HFFc6 (cell line): ENCODE data around the gene IL31RA. TPM values are rescaled to one million over a fixed set of nuclear protein-coding genes. Genes with fewer than 3 reads are reported as not detected.

ENCODE experiments used
- DNase-seq: peaks from one replicate; pipeline ENCODE4 v3.0.0-alpha.2; 2018
- H3K27ac Mint-ChIP-seq: 2 replicates; pipeline ENCODE4 v1.8.0; 2020; ENCODE audit warnings: mild to moderate bottlenecking, mixed read lengths
- H3K27me3 Mint-ChIP-seq: 2 replicates; pipeline ENCODE4 v1.8.0; 2021; ENCODE audit warnings: mild to moderate bottlenecking, moderate library complexity, mixed read lengths; ENCODE audit not compliant: insufficient read depth
- H3K36me3 Mint-ChIP-seq: 2 replicates; pipeline ENCODE4 v1.8.0; 2021; ENCODE audit warnings: low read depth, mixed read lengths
- H3K4me1 Mint-ChIP-seq: 2 replicates; pipeline ENCODE4 v1.8.0; 2020; ENCODE audit warnings: low read depth, mixed read lengths
- H3K4me3 Mint-ChIP-seq: 2 replicates; pipeline ENCODE4 v1.8.0; 2020; ENCODE audit warnings: mild to moderate bottlenecking, moderate library complexity, mixed read lengths
- H3K9me3 Mint-ChIP-seq: 2 replicates; pipeline ENCODE4 v1.8.0; 2020; ENCODE audit warnings: mild to moderate bottlenecking, mixed read lengths
- CTCF ChIP-seq: fragments of 200-600 bp; sonication (generic); IDR thresholded peaks from 2 replicates; pipeline ENCODE4 v1.5.0; 2021; ENCODE audit warnings: antibody characterized with exemption, mild to moderate bottlenecking
- total RNA-seq, 6 experiments: library from RNA; stranded (reverse); fragmentation: NEBNext Ultra II Directional; extraction: Animal tissue kit (Norgen Biotek cat#: 25700); gene quantifications; 2 replicates in 1 of 6; 3 replicates in 5 of 6; pipeline ENCODE4 v1.2.3, GENCODE V29; 2021

IL31RA gene
- total RNA-seq, 6 experiments from 2014 or later, result 0.12 to 0.26 (median 0.19) TPM; not detected in 2

DNA sequence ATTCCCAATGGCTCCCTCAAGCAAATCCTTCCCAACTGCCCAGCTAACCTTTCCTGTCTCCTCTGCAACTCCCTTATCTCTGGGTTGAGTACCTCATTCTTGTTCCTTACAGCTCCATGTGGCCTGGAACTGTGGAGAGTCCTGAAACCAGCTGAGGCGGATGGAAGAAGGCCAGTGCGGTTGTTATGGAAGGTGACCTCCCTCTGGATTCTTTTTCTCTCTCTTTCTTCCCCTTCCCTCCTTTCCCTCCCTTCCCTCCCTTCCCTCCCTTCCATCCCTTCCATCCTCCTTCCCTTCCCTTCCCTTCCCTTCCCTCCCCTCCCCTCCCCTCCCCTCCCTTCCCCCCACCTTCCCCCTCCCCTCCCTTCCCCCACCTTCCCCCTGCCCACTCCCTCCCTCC lies 45.1 kb downstream of the IL31RA start:
- no peaks in the 10 kb centered on the region for H3K36me3 Mint-ChIP-seq
- H3K4me1 Mint-ChIP-seq, result peaks cover 24% of the 10 kb centered on the region
- no peak overlapping the region for H3K4me3 Mint-ChIP-seq
- DNase-seq, result no peak
- no peak for TF ChIP-seq CTCF
- H3K9me3 Mint-ChIP-seq, result no peaks in the 10 kb centered on the region
- no peaks in the 10 kb centered on the region; the same call in 1 of the 2 replicates for H3K27me3 Mint-ChIP-seq
- no peak overlapping the region for H3K27ac Mint-ChIP-seq

DNA sequence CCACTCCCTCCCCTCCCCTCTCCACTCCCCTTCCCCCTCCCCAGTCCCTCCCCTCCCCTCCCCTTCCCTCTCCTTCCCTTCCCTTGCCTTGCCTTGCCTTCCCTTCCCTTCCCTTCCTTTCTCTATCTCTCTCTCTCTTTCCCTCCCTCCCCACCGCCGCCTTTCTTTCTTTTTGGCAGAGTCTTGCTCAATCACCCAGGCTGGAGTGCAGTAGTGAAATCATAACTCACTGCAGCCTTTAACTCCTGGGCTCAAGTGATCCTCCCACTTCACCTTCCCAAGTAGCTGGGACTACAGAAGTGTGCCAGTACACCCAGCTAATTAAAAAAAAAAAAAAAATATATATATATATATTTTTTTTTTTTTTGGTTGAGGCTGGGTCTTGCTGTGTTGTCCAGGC lies 45.5 kb downstream of the IL31RA start:
- TF ChIP-seq CTCF, result no peak
- DNase-seq, result no peak

GRCh38 chr5:55897206-55897894 lies 46.2 kb downstream of the IL31RA start:
- TF ChIP-seq CTCF, result no peak
- Mint-ChIP-seq H3K9me3 (no peaks in the 10 kb centered on the region), H3K27me3 (no peaks in the 10 kb centered on the region; the same call in 1 of the 2 replicates), H3K36me3 (no peaks in the 10 kb centered on the region), H3K4me3 (peak overlapping the region; percentile 65), H3K4me1 (peaks cover 24% of the 10 kb centered on the region), H3K27ac (peak overlapping the region; percentile 44)
- no peak for DNase-seq

More for the DNA sequence above, 45.5 kb downstream of the IL31RA start:
- Mint-ChIP-seq H3K27me3 (no peaks in the 10 kb centered on the region; the same call in 1 of the 2 replicates), H3K27ac (no peak overlapping the region), H3K4me1 (peaks cover 24% of the 10 kb centered on the region), H3K9me3 (no peaks in the 10 kb centered on the region), H3K36me3 (no peaks in the 10 kb centered on the region), H3K4me3 (0 out of 2 replicates have a peak overlapping the region, but pooled peaks have one; percentile 65)

DNA sequence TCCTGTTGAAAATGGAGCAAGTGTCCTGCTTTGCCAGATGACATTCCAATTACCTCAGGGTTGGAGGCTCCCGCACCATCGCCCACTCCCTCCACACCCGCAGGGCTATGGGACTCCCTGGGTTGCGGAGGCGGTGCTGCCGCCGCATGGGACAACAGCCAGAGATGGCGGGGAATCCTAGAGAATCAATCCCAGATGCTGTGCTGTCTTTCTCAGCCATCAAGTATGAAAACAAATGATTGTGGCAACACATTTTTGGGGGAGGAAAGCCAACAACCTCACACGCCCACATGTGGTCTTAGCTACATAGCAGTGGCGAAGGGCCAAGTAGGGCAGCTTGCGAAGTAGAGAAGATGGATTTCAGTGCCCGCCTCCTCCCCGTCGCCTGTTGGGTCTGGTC lies 46.7 kb downstream of the IL31RA start:
- Mint-ChIP-seq H3K36me3 (no peaks in the 10 kb centered on the region), H3K9me3 (no peaks in the 10 kb centered on the region), H3K4me3 (peak overlapping the region; percentile 65), H3K4me1 (peaks cover 27% of the 10 kb centered on the region), H3K27me3 (peaks cover under 1% of the 10 kb centered on the region), H3K27ac (peak overlapping the region; percentile 44)
- peak; percentile 85 for DNase-seq
- TF ChIP-seq CTCF, result no peak

DNA sequence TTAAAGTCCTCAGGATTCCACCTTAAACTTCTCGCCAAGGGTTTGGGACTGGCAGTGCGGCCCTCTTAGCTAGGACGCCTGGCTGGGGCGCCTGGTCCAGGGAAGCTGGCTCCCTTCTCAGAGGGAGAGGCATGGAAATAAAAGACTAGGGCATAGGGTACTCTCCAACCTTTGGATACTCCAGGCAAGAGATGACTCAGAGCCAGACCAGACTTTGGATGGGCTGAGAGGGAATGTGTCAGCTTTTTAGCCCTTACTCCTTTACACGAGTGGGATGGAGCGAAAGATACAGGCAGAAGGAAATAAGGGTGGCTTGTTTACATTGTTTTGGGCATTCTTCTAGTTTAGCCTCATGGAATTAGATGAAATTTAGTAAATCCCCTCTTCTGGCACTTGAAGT lies 48.2 kb downstream of the IL31RA start:
- no peak overlapping the region for H3K27ac Mint-ChIP-seq

More for the DNA sequence above, 48.2 kb downstream of the IL31RA start:
- H3K4me3 Mint-ChIP-seq, result peak overlapping the region; percentile 20; the same call in 1 of the 2 replicates
- H3K9me3 Mint-ChIP-seq, result no peaks in the 10 kb centered on the region
- no peak for TF ChIP-seq CTCF
- no peaks in the 10 kb centered on the region for H3K36me3 Mint-ChIP-seq
- DNase-seq, result peak; percentile 13
- H3K4me1 Mint-ChIP-seq, result peaks cover 30% of the 10 kb centered on the region
- H3K27me3 Mint-ChIP-seq, result peaks cover 2% of the 10 kb centered on the region
